AG04449 (cell line): Measurements from ENCODE around the gene EGFL8.
"Not testable (repeated sequence)": the region's sequence is repeated elsewhere in the genome, so short reads cannot be mapped to it uniquely, and the experiment has no call there.

Experiments
- CTCF ChIA-PET: fragments of 350-600 bp; formaldehyde crosslinking; extraction: SDS; loops from one replicate; lab custom pipeline; 2021; ENCODE audit warnings: antibody characterized with exemption; lab: Yijun Ruan, JAX
- POLR2A ChIA-PET: fragments of 400-600, 350-600 bp; formaldehyde crosslinking; extraction: SDS; loops from one replicate; lab custom pipeline; 2020; ENCODE audit warnings: antibody characterized with exemption, inconsistent platforms; lab: Yijun Ruan, JAX
- DNase-seq: peaks from one replicate; pipeline ENCODE4 v3.0.0-alpha.2; 2010; ENCODE audit warnings: low read depth, low spot score
- H3K4me3 ChIP-seq: 2 replicates; pipeline ENCODE4 v1.5.1; 2011; ENCODE audit warnings: low read depth, mild to moderate bottlenecking, control low read depth, low read length
- CTCF ChIP-seq: IDR thresholded peaks from one replicate; pipeline ENCODE4 v1.5.1; 2011; ENCODE audit warnings: mild to moderate bottlenecking, moderate library complexity, low read length, control low read depth, inconsistent platforms; ENCODE audit not compliant: insufficient read depth; ENCODE audit errors: missing control alignments

The EGFL8 gene

GRCh38 chr6:32187009-32187709 is 22.8 kb downstream of the EGFL8 start:
- ChIA-PET CTCF (interaction anchor here (2.6 kb wide), 1 partner anchor 69 kb away, joined by 8 read pairs; no protein-coding TSS in a partner anchor), POLR2A (no interaction called here)
- no peak for TF ChIP-seq CTCF
- no peak overlapping the region for H3K4me3 ChIP-seq
- DNase-seq = no peak

- CTCF ChIA-PET = interaction anchor here (1.5 to 2.6 kb wide), 2 partner anchors 69 to 71 kb away, joined by 5 to 8 read pairs; no protein-coding TSS in a partner anchor
- POLR2A ChIA-PET = interaction anchor here (0.7 kb wide), 1 partner anchor 73 kb away, joined by 4 read pairs; no protein-coding TSS in a partner anchor
- peak overlapping the region; percentile 77 for H3K4me3 ChIP-seq
- DNase-seq = not testable (repeated sequence)
These were observed 23.5 kb downstream of the EGFL8 start for GRCh38 chr6:32187725-32188380.

GRCh38 chr6:32188381-32189068 is 24.1 kb downstream of the EGFL8 start:
- ChIA-PET POLR2A (interaction anchor here (0.7 kb wide), 1 partner anchor 74 kb away, joined by 4 read pairs; no protein-coding TSS in a partner anchor), CTCF (interaction anchor here (1.5 to 2.6 kb wide), 3 partner anchors 12 to 71 kb away, joined by 5 to 8 read pairs (median 5); no protein-coding TSS in a partner anchor)
- DNase-seq = no peak
- TF ChIP-seq CTCF = no peak
- H3K4me3 ChIP-seq = peak overlapping the region; percentile 77

GRCh38 chr6:32189069-32189741 is 24.8 kb downstream of the EGFL8 start:
- H3K4me3 ChIP-seq = peak overlapping the region; percentile 77
- TF ChIP-seq CTCF = no peak
- no peak for DNase-seq
- CTCF ChIA-PET = interaction anchor here (1.5 to 2.6 kb wide), 3 partner anchors 13 to 72 kb away, joined by 5 to 8 read pairs (median 5); no protein-coding TSS in a partner anchor
- POLR2A ChIA-PET = no interaction called here

- peak overlapping the region; percentile 77 for H3K4me3 ChIP-seq
- CTCF ChIA-PET = interaction anchor here (1.8 to 2.6 kb wide), 2 partner anchors 13 to 71 kb away, joined by 5 to 8 read pairs; no protein-coding TSS in a partner anchor
- DNase-seq = no peak
- no peak for TF ChIP-seq CTCF
- POLR2A ChIA-PET = no interaction called here
These were observed 25.3 kb downstream of the EGFL8 start for GRCh38 chr6:32189742-32190053.
